DMS153 (cell line): ENCODE measurements around the gene CCDC117.
A peak's percentile ranks its signal among the peaks of the same experiment; 100 is the strongest.

Experiments used
- DNase-seq: peaks from one replicate; lab custom pipeline; 2025; lab: John Stamatoyannopoulos, UW

The CCDC117 gene

GRCh38 chr22:28769394-28770085, 3.0 kb upstream of the CCDC117 start:
- no peak for DNase-seq

- DNase-seq: peak; percentile 95
Observed at GRCh38 chr22:28771195-28771791, 1.2 kb upstream of the CCDC117 start.

- no peak for DNase-seq
Observed at GRCh38 chr22:28773461-28773867, 969 bp downstream of the CCDC117 start.

- DNase-seq: no peak
Observed at GRCh38 chr22:28774378-28774777, 1.9 kb downstream of the CCDC117 start.

GRCh38 chr22:28779833-28780232, 7.3 kb downstream of the CCDC117 start:
- no peak for DNase-seq

GRCh38 chr22:28780296-28780695, 7.8 kb downstream of the CCDC117 start:
- no peak for DNase-seq

GRCh38 chr22:28783786-28784671, 11.5 kb downstream of the CCDC117 start:
- DNase-seq: peak; percentile 90

GRCh38 chr22:28788601-28789000, 16.1 kb downstream of the CCDC117 start:
- peak; percentile 15 for DNase-seq

GRCh38 chr22:28791124-28791523, 18.6 kb downstream of the CCDC117 start:
- DNase-seq: no peak

- no peak for DNase-seq
Observed at GRCh38 chr22:28791841-28792490, 19.5 kb downstream of the CCDC117 start.

GRCh38 chr22:28792491-28793383, 20.2 kb downstream of the CCDC117 start:
- DNase-seq: no peak

- no peak for DNase-seq
Observed at GRCh38 chr22:28793976-28794584, 21.6 kb downstream of the CCDC117 start.

- no peak for DNase-seq
Observed at GRCh38 chr22:28795071-28795693, 22.7 kb downstream of the CCDC117 start.

GRCh38 chr22:28795932-28796856, 23.7 kb downstream of the CCDC117 start:
- no peak for DNase-seq

GRCh38 chr22:28798810-28799605, 26.5 kb downstream of the CCDC117 start:
- peak; percentile 47 for DNase-seq

- DNase-seq: no peak
Observed at GRCh38 chr22:28799606-28800307, 27.3 kb downstream of the CCDC117 start.

- DNase-seq: peak; percentile 84
Observed at GRCh38 chr22:28800308-28801041, 28.0 kb downstream of the CCDC117 start, which contains the start of gene XBP1. Gene XBP1 (minus strand): TSS chr22:28800569.
